GOT3 (cell line): ENCODE measurements around the gene TNFRSF1B.

Source experiments
- DNase-seq: peaks from one replicate; lab custom pipeline; 2025; ENCODE audit warnings: mixed read lengths; lab: John Stamatoyannopoulos, UW

TNFRSF1B gene

DNA sequence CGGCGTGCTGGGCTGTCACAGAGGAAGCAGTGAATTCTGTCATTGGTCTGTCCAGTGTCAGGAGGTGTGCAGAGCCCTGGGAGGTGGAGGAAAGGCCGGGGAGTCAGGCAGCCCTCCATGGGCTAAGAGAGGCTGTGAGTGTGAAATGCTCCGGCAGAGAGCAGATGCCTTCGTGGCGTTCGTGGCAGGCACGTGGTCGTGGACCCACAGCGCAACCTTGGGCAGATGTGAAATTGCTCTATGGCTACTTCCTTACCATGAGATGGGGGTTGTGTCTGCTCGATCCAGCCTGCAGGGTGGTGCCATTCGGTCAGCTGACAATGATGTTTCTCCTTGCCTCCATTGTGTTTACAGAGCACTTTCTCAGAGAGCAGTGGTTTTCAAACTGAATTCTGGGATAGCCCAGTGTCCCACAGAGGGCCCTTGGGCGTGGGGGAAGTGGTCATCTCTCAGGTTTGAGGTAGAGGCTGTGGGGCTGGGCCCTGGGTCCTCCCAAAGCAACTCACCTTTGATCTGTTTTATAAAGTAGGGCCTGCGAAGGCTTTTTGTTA is 27.9 kb downstream of the TNFRSF1B start:
- DNase-seq = no peak

DNA sequence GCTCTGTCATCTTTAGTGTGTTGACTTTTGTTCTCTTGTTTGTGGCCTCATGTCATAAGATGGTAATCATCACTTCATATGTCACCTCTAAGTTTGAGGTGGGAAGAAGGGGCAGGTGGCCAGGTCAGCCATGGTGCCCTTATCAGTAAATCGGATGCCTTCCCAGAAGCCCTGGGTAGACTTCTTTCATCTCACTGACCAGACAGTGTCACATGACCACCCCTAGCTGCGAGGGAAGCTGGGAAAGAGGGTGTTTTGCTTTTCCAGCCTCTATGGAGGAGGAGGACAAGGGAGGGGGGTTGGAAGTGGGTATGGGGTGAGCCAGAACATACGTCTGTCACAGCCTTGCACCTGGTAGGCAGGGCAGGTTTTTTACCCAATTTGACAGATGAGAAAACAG is 28.6 kb downstream of the TNFRSF1B start:
- no peak for DNase-seq

DNA sequence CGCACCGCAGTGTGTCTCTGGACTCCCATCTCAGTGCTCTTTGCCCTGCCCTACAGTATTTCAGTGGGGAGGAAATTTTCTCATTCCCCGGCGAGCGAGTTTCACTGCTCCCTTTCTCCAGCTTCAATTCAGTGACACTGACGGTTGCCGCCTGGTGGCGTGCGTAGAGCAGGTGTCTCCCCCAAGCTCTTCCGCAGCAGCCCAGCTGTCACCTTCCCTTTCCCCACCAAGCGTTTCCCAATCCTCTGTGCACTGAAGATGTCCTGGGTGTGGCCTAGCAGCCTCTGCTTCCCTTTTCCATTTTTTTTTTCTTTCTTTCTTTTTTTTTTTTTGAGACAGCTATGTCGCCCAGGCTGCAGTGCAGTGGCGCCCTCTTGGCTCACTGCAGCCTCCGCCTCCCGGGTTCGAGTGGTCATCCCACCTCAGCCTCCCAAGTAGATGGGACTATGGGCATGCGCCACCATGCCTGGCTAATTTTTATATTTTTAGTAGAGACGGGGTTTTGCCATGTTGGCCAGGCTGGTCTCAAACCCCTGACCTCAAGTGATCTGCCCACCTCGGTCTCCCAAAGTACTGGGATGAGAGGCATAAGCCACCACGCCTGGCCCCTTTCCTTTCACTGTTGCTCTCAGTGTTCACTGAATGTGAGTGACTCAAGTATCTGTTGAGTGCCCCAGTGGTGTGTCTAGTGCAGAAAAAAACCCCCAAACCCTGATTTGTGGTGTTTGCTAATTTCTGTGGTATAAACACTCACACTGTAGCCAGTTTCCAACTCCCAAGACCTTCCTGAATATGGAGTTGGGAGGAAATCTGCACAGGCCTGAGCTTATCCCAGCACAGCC is 30.1 kb downstream of the TNFRSF1B start:
- no peak for DNase-seq

DNA sequence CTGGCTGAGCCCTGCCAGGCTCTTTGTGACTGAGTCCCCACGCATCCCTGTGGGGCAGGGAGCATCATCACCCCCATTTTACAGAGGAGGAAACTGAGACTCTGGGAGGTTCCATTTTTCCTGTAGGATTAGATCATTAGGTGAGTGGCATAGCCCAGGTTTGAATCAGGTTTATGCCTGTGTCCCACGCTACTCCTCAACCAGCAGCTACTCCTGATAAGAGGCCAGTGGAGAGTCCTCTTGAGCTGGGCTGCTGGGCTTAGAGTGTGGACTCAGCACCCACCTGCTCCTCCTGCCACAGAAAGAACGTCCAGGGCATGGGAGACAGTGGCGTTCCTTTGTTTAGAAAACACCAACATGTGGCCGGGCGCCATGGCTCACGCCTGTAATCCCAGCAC is 30.7 kb downstream of the TNFRSF1B start:
- DNase-seq = no peak

DNA sequence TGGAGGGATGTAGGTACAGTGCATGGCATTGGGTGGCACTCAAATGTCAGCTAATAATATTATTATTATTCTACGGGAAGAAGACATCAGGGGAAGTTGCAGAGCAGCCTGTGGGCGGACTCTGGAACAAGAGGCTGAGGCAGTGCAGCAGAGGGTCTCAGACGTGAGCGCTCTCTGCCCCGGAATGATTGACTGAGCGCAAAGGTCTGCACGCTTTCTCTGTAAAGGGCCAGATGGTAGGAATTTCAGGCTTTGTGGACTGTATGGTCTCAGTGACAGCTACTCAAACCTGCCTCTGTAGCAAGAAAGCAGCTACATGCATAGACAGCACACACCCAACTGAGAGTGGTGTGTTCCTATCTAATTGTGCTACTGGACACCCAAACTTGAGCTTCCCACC is 33.4 kb downstream of the TNFRSF1B start:
- DNase-seq = no peak

DNA sequence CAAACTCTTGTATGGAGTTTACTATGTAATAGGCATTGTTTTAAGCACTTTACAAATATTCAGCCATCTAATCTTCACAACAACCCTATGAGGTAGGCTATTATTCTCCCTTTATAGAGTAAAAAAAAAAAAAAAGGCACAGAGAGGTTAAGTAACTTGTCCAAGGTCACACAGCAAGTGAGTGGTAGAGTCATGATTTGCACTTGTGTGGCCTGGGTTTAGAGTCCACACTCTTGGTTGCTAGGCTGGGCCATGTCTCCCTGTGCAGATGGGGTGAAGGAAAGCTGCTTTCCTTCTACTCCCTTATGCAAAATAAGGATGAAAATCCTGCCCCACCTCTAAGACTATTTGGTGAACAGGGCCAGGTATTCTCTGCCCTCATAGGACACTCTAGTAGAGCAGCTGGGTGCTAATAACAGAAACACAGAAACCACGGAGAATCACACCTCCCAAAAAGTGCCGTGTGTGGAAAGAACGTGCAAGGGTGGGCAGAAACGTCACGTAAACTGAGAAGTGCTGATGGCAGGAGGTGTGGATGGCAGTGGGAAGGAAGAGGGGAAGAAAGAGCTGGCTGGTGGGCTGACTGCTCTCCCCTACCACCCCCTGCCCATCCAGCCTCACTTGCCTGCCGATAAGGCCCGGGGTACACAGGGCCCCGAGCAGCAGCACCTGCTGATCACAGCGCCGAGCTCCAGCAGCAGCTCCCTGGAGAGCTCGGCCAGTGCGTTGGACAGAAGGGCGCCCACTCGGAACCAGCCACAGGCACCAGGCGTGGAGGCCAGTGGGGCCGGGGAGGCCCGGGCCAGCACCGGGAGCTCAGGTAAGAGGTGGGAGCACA is 34.8 kb downstream of the TNFRSF1B start:
- DNase-seq = no peak

DNA sequence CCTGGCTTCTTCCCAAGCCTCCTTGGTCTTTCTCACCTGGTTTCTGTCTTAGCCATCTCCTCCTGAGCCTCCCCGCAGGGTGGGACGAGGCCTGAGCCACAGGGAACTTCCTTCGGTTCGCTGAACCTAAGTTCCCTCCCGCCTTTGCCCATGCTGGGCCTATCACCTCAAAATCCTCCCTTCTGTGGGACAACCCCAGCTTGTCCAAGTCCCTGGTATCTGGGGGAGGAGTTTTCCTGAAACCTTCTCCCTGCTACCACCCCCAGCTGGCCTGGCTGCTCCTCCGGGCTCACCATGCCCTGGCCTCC is 35.4 kb downstream of the TNFRSF1B start:
- DNase-seq = no peak

DNA sequence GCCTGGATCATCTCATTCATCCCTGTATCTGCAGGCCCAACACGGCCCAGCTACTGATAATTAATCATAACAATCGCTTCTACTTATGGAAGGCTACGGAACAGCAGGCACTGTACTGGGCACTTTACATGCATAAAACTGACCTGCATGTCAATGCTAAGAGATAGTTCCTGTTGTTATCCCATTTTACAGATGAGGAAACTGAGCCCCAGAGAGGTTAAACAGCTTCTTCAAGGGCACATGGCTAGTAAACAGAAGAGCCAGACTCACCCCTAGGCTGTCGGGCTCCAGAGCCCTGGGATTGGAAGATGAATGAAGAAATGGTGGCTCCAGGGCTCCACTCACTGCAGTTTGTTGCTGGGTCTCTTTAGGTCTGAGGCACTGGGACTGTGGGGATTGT is 35.8 kb downstream of the TNFRSF1B start:
- no peak for DNase-seq

DNA sequence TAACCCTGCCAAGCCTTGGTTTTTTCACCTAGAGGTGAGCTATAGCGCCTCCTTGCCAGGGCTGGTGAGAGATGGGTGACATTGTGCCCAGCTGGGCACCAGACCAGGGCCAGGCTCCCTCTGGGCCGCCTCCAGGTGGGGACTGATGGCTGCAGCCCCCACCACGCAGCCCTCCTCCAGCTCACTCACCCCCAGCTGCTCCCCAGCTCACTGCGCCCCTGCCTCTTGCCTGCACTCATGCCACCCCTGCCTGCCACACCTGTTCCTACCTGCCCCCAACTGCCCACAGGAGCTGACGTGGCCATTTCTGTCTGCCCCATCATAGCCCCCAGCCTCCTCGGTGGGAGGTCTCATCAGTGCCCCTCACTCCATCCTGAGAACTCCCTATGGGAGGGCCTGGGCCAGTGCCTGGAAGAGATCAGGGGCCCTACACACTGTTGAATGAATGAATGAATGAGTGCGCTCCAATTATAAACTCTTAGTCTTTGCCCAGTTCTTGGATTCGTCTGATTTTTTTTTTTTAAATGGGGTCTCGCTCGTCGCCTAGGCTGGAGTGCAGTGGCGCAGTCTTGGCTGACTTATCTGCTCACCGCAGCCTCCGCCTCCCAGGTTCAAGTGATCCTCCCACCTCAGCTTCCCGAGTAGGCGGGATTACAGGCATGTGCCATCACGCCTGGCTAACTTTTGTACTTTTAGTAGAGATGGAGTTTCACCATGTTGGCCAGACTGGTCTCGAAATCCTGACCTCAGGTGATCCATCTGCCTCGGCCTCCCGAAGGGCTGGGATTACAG is 36.6 kb downstream of the TNFRSF1B start:
- no peak for DNase-seq

DNA sequence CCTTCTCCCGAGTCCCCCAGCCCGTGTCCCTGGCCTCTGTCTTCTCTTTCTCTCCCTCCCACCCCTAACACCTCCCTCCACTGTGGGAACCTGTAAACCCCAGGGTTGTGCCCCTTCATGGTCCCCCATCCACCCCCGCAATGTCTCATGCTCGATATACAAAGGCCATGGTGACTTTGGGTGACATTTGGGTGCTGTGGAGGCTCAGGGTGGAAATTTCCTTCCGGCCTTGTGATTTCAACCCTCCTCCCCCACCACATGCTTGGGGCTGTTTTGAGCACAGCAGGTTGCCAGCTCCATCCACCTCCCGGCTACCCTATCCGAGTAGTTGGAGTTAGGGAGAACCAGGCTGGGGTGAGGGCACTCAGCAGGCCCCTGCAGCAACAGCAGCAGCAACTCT is 37.3 kb downstream of the TNFRSF1B start:
- no peak for DNase-seq

DNA sequence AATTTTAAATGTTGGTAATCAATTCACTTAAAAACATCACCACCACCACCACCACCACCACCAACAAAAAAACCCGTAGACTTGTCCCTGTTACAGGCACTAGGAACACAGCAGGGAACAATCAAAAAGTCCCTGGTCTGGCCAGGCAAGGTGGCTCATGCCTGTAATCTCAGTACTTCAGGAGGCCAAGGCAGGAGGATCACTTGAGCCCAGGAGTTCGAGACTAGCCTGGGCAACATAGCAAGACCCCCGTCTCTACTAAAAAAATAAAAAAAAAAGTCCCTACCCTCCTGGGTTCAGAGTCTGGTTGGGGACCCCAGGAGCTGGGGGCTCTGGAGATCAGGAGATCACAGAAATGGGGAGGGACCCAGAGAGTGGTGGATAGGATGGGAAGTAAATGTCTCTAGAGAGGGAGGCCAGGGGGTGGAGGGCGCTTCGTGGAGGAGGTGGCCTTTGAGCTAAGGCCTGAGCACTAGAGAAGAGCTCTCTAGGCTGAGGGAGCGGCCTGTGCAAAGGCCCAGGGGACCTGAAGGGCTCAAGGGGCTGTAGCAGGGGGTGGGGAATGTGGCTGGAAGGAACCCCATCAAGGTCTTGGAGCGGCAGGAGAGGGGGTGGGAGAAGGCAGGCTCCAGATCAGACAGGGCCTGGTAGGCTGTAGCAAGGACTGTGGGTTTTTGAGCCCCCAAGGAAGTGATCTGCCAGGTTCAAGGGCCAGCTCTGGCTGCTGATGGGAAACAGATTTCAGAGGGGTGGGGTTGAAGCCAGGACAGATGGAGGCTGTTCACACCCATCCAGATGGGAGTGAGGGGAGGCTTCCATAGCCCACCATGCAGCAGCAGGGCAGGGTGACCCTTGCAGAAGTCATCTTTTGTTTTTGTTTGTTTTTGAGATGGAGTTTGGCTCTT is 38.2 kb downstream of the TNFRSF1B start:
- no peak for DNase-seq

DNA sequence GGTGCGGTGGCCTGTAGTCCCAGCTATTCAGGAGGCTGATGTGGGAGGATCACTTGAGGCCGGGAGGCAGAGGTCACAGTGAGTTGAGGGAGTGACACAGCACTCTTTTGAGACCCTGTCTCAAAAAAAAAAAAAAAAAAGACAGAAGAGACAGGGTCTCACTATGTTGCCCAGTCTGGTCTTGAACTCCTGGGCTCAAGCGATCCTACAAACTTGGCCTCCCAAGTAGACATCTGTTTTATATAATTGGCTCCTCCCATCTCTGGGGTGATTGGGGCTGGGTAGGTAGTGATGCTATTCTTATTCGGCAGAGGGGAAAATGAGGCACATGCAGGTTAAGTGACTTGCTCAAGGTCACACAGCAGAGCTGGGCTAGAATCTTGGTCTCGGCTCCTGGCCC is 39.4 kb downstream of the TNFRSF1B start:
- no peak for DNase-seq

DNA sequence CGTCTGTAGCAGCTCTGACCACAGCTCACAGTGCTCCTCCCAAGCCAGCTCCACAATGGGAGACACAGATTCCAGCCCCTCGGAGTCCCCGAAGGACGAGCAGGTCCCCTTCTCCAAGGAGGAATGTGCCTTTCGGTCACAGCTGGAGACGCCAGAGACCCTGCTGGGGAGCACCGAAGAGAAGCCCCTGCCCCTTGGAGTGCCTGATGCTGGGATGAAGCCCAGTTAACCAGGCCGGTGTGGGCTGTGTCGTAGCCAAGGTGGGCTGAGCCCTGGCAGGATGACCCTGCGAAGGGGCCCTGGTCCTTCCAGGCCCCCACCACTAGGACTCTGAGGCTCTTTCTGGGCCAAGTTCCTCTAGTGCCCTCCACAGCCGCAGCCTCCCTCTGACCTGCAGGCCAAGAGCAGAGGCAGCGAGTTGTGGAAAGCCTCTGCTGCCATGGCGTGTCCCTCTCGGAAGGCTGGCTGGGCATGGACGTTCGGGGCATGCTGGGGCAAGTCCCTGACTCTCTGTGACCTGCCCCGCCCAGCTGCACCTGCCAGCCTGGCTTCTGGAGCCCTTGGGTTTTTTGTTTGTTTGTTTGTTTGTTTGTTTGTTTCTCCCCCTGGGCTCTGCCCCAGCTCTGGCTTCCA is 40.1 kb downstream of the TNFRSF1B start:
- no peak for DNase-seq

DNA sequence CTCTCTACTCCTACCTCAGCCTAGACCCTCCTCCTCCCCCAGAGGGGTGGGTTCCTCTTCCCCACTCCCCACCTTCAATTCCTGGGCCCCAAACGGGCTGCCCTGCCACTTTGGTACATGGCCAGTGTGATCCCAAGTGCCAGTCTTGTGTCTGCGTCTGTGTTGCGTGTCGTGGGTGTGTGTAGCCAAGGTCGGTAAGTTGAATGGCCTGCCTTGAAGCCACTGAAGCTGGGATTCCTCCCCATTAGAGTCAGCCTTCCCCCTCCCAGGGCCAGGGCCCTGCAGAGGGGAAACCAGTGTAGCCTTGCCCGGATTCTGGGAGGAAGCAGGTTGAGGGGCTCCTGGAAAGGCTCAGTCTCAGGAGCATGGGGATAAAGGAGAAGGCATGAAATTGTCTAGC is 41.5 kb downstream of the TNFRSF1B start:
- no peak for DNase-seq

DNA sequence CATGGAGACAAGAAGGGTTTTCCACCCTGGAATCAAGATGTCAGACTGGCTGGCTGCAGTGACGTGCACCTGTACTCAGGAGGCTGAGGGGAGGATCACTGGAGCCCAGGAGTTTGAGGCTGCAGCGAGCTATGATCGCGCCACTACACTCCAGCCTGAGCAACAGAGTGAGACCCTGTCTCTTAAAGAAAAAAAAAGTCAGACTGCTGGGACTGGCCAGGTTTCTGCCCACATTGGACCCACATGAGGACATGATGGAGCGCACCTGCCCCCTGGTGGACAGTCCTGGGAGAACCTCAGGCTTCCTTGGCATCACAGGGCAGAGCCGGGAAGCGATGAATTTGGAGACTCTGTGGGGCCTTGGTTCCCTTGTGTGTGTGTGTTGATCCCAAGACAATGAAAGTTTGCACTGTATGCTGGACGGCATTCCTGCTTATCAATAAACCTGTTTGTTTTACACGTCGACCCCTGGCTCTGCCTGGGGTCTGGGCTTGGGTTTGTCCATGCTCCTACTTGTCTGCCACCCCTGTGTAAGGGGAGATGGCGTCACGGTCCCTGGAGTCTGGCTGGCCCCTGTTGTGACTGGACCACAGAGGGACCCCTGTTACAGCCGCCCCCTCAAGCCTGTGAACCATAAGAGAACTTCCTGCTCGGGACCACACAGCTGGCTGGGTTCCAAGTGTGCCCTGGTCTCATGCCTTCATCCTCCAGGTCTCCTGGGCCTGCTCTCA is 42.1 kb downstream of the TNFRSF1B start:
- DNase-seq = peak; percentile 39

DNA sequence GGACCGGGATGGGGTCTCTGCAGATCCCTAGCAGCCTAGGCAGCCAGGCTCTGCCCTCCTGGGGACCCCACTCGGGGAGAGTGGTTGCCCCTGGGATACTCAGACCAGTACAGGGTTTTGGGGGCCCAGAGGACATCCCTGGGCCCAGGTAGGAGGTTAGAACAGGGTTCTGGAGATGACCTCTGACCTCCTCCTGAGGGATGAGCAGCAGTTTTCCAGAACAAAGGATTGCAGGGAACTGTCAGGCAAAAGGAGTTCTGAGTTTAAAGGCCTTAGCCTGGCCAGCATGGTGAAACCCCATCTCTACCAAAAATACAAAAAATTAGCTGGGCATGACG is 42.7 kb downstream of the TNFRSF1B start:
- no peak for DNase-seq

DNA sequence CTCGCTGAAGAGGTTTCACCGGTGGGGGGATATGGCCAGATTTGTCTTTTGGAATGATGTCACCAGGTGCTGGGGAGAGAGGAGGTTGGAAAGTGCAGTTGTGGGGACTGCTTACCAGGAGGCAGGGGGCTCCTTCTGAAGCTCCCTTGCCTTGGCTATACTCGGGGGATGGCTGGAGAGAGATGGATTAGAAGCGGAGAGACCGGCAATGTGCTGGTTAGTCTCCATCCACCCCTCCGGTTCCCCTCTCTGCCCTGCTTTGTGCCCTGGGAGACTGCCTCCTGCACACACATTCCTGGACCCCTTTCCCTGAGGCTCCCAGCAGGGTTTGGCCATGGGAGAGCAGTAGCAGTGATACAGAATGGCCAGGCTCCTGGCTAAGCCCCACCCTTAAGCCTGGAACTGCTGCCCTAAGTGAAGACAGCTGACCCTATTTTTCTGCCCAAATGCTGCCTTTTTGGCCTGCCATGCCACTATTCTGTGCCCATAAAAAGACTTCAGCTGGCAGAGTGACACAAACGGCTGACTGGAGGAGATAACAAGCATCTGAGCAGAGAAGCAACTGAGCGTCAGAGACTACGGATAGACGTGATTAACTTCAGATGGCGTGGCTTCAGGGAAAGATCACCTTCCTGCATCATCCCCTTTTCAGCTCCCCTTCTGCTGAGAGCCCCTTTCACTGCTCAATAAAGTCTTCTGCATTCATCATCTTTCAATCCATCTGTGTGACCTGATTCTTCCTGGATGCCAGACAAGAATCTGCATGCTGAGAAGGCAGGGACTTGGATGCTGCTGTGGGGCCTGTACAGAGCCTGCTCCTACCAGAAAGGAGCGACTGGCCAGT is 48.5 kb downstream of the TNFRSF1B start:
- no peak for DNase-seq

DNA sequence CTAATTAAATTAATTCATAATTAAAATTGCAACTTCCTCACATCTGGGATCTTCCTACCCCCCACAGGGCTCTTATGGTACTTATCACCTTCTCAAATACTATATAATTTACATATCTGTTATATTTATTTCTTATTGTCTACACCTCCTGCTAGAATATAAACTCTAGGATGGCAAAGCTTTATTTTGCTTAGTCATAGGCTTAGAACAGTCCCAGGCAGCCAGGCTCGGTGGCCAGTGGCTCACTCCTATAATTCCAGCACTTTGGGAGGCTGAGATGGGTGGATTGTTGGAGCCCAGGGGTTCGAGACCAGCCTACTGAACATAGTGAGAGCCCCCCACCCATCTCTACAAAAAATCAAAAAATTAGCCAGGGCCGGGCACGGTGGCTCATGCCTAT is 53.0 kb downstream of the TNFRSF1B start:
- DNase-seq = no peak

DNA sequence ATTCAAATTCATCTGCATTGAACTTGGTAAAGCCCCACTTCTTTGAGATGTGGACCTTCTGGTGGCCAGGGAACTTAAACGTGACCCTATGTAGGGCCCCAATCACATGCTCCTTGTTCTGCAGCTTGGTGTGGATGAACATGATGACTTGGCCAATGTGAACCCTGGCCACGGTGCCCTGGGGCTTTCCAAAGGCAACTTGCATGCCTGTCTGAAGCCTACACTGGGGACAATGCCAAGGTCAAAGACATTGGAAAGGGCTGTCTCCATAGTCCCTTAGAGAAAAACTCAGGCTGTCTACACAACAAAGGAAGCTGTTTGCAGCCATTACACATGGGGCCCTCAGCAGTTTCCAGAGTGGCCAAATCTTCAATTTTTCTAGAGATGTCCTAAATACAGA is 54.1 kb downstream of the TNFRSF1B start:
- DNase-seq = no peak
